Neuron (in vitro differentiated cells): ENCODE results near the gene NFAM1.

ENCODE experiments used
- H2AFZ ChIP-seq: one replicate; pipeline ENCODE4 v1.6.1; 2013; ENCODE audit warnings: low read depth, mild to moderate bottlenecking, inconsistent platforms, low read length, moderate library complexity
- H3K27me3 ChIP-seq: one replicate; pipeline ENCODE4 v1.6.1; 2013; ENCODE audit warnings: low read length; ENCODE audit not compliant: insufficient read depth
- H3K36me3 ChIP-seq: one replicate; pipeline ENCODE4 v1.6.1; 2013; ENCODE audit warnings: low read length; ENCODE audit not compliant: insufficient read depth
- H3K4me1 ChIP-seq: one replicate; pipeline ENCODE4 v1.6.1; 2013; ENCODE audit warnings: low read length; ENCODE audit not compliant: insufficient read depth
- H3K4me3 ChIP-seq: 2 replicates; pipeline ENCODE4 v1.5.1; 2013; ENCODE audit warnings: mild to moderate bottlenecking, low read length, moderate library complexity
- H3K9me3 ChIP-seq: one replicate; pipeline ENCODE4 v1.6.1; 2013; ENCODE audit warnings: low read length

Gene NFAM1

GRCh38 chr22:42399315-42400271 is 32.6 kb downstream of the NFAM1 start:
- Histone ChIP-seq H3K27me3 (peaks cover 27% of the 10 kb centered on the region), H2AFZ (no peak overlapping the region), H3K4me1 (peaks cover 8% of the 10 kb centered on the region)

GRCh38 chr22:42397332-42398249 is 34.6 kb downstream of the NFAM1 start:
- no peak overlapping the region for H2AFZ ChIP-seq
- H3K4me3 ChIP-seq: no peak overlapping the region
- no peaks in the 10 kb centered on the region for H3K9me3 ChIP-seq
- H3K36me3 ChIP-seq: no peaks in the 10 kb centered on the region
- H3K27me3 ChIP-seq: peaks cover 12% of the 10 kb centered on the region
- H3K4me1 ChIP-seq: peaks cover 8% of the 10 kb centered on the region

More at GRCh38 chr22:42399315-42400271, 32.6 kb downstream of the NFAM1 start:
- Histone ChIP-seq H3K9me3 (no peaks in the 10 kb centered on the region), H3K36me3 (no peaks in the 10 kb centered on the region), H3K4me3 (no peak overlapping the region)

DNA sequence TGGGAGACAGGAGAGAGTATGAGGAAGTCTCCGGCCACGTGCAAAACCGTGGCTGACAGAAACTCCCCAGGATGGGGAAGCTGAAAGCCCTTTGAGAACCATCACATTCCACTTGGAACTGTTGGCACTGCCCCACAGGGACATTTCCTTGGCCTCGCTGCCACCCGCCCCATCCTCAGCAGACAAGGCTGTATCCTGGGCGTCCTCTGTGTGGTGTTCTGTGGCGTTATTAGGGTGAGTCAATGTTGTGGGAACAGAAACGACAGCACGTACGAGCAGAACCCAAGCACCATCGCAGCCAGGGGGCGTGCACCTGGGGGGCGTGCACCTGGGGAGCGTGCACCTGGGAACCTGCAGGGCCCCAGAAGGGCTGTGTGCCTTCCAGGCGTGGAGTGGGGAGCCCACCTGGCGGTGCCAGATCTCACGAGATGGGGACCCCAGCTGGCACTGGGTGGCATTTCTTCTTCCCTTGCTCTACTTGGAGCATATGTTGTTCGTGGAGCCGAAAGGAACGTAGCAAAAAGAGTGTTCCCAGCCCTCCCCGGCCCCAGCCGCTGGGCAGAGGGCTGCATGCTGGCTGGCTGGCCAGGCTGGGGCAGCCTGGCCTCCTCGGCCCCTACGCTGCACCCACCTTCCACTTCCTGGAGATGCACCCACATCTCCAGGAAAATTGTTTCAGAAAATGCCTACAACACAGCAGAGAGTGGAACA is 35.4 kb downstream of the NFAM1 start:
- no peak overlapping the region for H2AFZ ChIP-seq
- H3K36me3 ChIP-seq: no peaks in the 10 kb centered on the region
- H3K4me1 ChIP-seq: peaks cover 8% of the 10 kb centered on the region
- H3K27me3 ChIP-seq: peaks cover 12% of the 10 kb centered on the region
- no peak overlapping the region for H3K4me3 ChIP-seq
- H3K9me3 ChIP-seq: no peaks in the 10 kb centered on the region

DNA sequence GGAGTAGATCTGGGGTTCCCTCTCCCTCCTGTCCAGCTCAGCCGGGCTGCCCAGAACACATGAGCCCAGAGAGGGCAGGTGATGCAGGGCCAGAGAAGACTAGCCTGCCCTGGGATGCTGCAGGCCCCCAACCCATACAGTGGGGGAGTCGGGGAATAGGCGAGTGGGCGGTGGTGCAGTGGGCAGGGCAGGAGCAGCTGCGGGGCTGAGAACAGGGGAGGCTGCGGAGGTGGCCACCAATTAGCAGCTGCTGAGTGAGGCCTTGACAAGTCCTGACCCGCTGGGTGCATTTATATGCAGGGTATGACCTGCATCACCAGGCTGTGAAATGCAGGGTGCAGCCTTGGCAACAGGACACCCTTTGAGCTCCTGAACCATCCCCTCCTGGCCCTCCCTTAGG is 43.1 kb downstream of the NFAM1 start:
- Histone ChIP-seq H3K4me1 (peaks cover 23% of the 10 kb centered on the region), H3K27me3 (peaks cover 2% of the 10 kb centered on the region), H2AFZ (no peak overlapping the region), H3K4me3 (no peak overlapping the region), H3K9me3 (no peaks in the 10 kb centered on the region), H3K36me3 (no peaks in the 10 kb centered on the region)

DNA sequence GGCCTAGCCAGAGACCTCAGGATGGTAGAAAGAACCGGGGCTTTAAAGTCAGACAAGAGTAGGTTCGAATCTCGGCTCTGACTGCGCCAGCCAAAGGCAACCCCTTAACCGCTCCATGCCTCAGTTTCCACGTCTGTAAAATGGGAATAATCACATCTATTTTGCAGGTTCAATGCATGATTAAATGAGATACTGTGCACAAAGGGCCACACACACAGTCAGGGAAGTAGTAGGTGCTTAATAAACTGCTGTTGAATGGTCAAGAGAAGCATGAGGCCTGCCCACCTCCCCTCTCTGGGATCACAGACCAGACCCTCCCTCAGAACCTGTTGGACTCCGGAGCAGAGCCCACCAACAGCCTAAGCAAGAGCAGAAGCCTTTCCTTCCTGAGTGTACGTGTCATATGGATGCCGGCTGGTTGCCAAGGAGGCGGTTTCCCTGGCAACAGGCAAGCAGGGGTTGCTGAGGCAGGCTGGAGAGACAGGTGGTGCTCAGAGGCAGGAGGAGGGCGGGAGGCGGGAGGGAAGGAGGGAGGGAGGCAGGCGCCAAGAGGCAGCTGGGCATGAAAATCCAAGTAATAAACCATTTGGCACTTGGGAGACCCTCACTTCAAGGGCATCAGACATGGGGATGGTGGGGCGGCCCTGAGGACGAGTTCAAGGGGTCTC is 43.9 kb downstream of the NFAM1 start:
- peaks cover 10% of the 10 kb centered on the region for H3K27me3 ChIP-seq
- H3K9me3 ChIP-seq: no peaks in the 10 kb centered on the region
- H3K4me3 ChIP-seq: no peak overlapping the region
- H3K36me3 ChIP-seq: no peaks in the 10 kb centered on the region
- peaks cover 23% of the 10 kb centered on the region for H3K4me1 ChIP-seq
- H2AFZ ChIP-seq: no peak overlapping the region

DNA sequence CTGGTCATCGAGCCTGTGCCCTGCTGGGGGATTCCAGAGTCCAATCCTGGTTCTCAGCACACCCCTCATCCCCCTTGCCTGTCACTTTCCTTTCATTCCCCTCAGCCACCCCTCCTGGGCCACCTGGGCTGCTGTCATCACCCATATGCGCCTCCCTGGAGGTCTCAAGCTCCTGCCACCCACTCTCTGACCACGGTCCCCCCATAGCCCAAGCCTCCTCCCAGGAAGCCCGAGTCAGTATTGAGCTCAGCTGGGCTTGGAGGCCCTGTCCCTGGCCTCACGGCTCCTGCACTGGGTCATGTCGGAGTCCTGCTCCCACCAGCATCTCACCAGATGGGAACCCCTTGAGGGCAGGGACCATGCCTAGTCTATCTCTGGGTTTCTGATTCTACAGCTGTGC is 44.6 kb downstream of the NFAM1 start:
- Histone ChIP-seq H3K4me1 (peaks cover 23% of the 10 kb centered on the region), H3K36me3 (no peaks in the 10 kb centered on the region), H3K27me3 (peaks cover 13% of the 10 kb centered on the region), H3K4me3 (no peak overlapping the region), H2AFZ (no peak overlapping the region), H3K9me3 (no peaks in the 10 kb centered on the region)

- Histone ChIP-seq H3K36me3 (no peaks in the 10 kb centered on the region), H3K27me3 (peaks cover 28% of the 10 kb centered on the region), H2AFZ (no peak overlapping the region), H3K9me3 (no peaks in the 10 kb centered on the region), H3K4me1 (peaks cover 34% of the 10 kb centered on the region), H3K4me3 (no peak overlapping the region)
Measured at GRCh38 chr22:42385696-42386095, 46.5 kb downstream of the NFAM1 start.

DNA sequence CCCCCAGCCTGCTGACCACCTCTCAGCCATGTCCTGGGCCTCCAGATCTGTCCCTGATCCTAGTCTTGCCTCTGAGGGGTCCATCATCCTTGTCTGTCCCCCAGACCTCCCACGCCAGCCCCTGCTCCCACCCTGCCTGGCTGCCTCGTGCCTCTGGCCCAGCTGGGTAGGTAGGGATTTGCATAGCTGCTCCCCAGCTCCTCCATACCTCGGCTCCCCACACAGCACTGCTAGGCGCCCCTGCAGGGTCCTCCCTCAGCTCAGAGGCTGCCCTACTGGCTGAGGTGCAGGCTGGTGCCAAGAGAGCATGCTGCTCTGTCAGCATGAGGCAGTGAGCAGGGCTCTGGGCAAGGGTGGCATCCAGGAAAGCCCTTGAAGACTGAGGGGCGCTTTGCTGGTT is 47.7 kb downstream of the NFAM1 start:
- H3K4me1 ChIP-seq: peaks cover 38% of the 10 kb centered on the region
- no peak overlapping the region for H2AFZ ChIP-seq
- H3K9me3 ChIP-seq: no peaks in the 10 kb centered on the region
- H3K27me3 ChIP-seq: peaks cover 35% of the 10 kb centered on the region
- no peak overlapping the region for H3K4me3 ChIP-seq
- no peaks in the 10 kb centered on the region for H3K36me3 ChIP-seq

DNA sequence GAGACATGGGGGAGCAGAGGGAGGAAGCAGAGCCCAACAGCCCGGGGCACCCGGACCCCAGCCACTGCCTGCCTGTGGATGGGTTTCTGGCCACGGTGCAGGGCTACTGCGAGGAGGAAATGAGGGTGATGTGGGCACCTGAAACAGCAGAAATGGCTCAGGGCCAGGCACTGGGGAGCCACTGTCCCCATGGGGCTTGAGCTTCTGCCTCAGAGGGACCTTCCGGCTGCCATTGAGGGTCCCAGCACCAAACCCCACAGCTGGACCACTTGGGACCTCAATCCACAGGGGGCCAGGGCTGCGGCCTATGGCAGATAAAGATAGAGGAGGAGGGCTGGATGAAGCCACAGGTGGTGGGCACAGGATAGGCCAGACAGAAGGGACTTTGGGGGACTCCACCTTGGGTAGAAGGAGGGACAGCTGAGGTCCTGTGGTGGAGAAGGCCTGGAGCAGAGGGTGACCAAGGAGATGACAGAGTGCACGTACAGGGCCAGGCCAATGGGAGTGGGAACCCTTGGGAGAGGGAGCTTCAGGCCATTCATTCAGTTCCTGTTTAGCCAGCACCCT is 48.3 kb downstream of the NFAM1 start:
- H3K4me1 ChIP-seq: peaks cover 35% of the 10 kb centered on the region
- no peak overlapping the region for H3K4me3 ChIP-seq
- no peaks in the 10 kb centered on the region for H3K9me3 ChIP-seq
- peaks cover 39% of the 10 kb centered on the region for H3K27me3 ChIP-seq
- no peak overlapping the region for H2AFZ ChIP-seq
- H3K36me3 ChIP-seq: no peaks in the 10 kb centered on the region

DNA sequence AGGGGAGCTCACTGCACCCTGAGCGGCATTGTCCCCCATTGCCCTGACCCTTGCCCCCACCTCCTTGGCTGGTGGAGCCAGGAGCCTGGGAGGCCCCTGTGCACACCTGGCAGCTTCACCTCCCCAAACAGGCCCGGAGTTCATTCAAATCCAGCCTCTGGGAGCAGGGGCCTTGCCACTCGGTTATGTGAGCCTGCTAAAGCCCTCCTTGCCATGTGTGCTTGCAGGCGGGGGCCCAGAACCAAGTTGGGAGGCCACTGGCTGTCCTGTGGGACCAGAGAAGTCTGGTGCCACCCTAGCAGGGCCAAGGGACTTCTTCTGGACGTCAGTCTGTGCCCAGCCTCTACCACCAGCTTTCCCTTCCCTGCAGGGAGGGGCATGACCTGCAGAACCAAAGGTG is 48.9 kb downstream of the NFAM1 start:
- Histone ChIP-seq H3K27me3 (peaks cover 43% of the 10 kb centered on the region), H3K36me3 (no peaks in the 10 kb centered on the region), H2AFZ (no peak overlapping the region), H3K4me3 (no peak overlapping the region), H3K9me3 (no peaks in the 10 kb centered on the region), H3K4me1 (peaks cover 31% of the 10 kb centered on the region)

DNA sequence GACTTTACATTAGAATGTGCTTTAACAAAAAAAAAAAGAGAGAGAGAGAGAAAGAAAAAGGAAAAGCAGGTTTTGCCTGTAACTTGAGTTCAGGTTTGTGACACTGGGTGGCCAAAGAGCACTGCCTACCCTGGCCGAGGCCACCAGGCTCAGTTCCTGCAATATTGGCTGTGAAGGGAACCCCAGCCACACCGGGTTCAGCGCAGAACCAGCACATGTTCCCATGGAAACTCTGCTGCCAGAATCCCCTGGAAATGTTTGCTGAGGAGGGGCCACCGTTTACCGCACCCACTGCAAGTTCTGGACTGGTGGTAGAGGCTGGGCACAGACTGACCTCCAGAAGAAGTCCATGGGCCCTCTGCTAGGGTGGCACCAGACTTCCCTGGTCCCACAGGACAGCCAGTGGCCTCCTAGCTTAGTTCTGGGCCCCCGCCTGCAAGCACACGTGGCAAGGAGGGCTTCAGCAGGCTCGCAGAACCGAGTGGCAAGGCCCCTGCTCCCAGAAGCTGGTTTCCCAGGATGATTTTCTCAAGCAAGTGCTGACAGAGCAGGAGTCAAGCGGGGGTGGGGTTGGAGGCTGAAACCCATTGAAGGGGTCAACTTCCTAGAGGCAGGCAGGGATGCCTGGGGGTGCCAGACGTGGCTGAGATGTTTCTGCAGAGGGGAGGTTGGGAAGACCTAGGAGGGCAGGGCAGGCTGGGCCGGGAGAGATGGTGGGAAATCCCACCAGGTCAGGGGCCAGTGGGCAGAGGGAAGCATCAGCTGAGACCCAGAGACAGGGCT is 51.2 kb downstream of the NFAM1 start:
- Histone ChIP-seq H3K9me3 (no peaks in the 10 kb centered on the region), H3K27me3 (peaks cover 43% of the 10 kb centered on the region), H3K4me3 (no peak overlapping the region), H2AFZ (no peak overlapping the region), H3K36me3 (no peaks in the 10 kb centered on the region), H3K4me1 (peaks cover 39% of the 10 kb centered on the region)
